ENCODE measurements around the gene TRPC1.

DNA sequence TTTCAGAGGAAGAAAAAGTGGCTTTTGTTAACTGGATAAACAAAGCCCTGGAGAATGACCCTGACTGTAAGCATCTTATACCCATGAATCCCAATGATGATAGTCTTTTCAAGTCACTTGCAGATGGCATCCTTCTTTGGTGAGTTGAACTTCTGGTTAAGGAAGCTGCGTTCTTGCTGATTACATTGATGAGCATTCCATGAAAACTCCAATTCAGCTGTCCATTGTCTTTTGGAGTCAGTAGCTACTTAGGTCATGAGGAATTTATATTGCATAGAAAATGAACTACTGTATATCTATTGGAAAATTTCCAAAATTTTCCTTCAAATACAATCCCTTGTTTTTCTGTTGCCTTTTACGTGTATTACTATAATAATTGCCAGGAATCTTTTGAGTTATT lies 47.7 kb upstream of the TRPC1 start:
- TF ChIP-seq, protein P1, sequence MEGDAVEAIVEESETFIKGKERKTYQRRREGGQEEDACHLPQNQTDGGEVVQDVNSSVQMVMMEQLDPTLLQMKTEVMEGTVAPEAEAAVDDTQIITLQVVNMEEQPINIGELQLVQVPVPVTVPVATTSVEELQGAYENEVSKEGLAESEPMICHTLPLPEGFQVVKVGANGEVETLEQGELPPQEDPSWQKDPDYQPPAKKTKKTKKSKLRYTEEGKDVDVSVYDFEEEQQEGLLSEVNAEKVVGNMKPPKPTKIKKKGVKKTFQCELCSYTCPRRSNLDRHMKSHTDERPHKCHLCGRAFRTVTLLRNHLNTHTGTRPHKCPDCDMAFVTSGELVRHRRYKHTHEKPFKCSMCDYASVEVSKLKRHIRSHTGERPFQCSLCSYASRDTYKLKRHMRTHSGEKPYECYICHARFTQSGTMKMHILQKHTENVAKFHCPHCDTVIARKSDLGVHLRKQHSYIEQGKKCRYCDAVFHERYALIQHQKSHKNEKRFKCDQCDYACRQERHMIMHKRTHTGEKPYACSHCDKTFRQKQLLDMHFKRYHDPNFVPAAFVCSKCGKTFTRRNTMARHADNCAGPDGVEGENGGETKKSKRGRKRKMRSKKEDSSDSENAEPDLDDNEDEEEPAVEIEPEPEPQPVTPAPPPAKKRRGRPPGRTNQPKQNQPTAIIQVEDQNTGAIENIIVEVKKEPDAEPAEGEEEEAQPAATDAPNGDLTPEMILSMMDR (conservative IDR thresholded peaks at IDR 0.05): no peak
- no peak for TF ChIP-seq ZFX (IDR thresholded peaks at IDR 0.05)
